Activated T-helper 17 cell treated with anti-CD3 and anti-CD28 coated beads, Interleukin-2, amount 50 U/mL, for 72 hours (primary cell): Measurements from ENCODE around the gene GNG3. TPM values are rescaled to one million over a fixed set of nuclear protein-coding genes. Genes with fewer than 3 reads are reported as not detected.

Experiments
- ATAC-seq: fragments of 150-1000 bp; cut with Tn5 transposase; replicated peaks from 2 replicates; pipeline ENCODE4 v1.10.0; 2021; ENCODE audit warnings: mild to moderate bottlenecking, moderate library complexity
- H3K27ac Mint-ChIP-seq: one replicate; pipeline ENCODE4 v1.8.0; 2022; ENCODE audit warnings: mixed read lengths
- H3K27me3 Mint-ChIP-seq: one replicate; pipeline ENCODE4 v1.8.0; 2022; ENCODE audit warnings: mixed read lengths
- H3K36me3 Mint-ChIP-seq: one replicate; pipeline ENCODE4 v1.8.0; 2022; ENCODE audit warnings: low read depth, mild to moderate bottlenecking, mixed read lengths
- H3K4me1 Mint-ChIP-seq: one replicate; pipeline ENCODE4 v1.8.0; 2022; ENCODE audit warnings: mixed read lengths
- H3K4me3 Mint-ChIP-seq: one replicate; pipeline ENCODE4 v1.8.0; 2022; ENCODE audit warnings: mild to moderate bottlenecking, mixed read lengths
- H3K9me3 Mint-ChIP-seq: one replicate; pipeline ENCODE4 v1.8.0; 2022; ENCODE audit warnings: mixed read lengths
- total RNA-seq, 2 donors: library from RNA; stranded (reverse); gene quantifications; one replicate each; pipeline ENCODE4 v1.2.3, GENCODE V29; 2022

The GNG3 gene
- total RNA-seq, 2 donors from 2014 or later = not detected

DNA sequence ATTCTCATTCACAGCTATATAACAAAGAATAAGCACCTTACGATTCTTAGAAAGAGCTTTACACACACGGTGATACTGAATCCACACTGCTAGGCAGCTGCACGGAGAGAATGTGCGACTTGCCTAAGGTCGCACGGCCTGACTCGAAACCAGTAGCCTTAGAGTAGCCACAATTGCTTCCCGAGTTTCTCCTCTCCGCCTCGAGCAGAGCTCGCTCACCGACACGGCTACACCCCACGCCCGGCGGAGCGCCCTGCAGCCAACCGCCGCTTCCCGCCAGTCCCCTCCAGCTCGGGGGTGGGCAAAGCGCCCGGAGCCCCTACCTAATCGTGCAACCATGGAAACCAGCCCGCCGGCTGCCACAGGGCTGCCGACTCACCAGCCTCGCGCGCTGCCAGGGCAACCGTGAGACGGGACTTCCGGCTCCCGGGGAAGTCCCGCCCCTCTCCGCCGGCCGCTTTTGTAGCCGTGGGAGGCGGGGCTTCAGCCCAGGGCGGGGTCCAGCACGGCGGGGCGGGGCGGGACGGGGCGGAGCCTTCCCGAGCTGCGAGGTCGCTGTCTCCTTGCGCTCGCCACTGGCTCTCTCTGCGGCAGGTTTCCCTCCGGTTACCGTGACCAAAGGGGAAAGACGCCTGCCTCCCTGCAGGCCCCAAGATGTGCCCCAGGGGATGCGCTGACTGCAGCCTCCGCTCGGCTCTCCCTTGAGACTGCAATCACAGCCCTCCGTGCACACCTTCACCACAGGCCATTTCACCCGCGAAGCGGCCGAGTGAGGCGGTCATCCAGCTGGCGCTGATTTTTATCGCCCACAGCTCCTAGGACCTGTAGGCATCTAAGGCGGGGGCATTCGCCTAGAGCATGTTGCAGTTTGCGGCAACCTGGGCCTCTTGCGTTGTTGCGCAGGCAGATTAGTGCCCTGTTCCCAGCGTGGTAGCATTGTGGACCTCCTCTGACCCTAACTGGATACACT, 1.3 kb upstream of the GNG3 start:
- Mint-ChIP-seq H3K27ac (peak overlapping the region; percentile 46), H3K27me3 (no peaks in the 10 kb centered on the region), H3K4me1 (peaks cover 30% of the 10 kb centered on the region), H3K9me3 (no peaks in the 10 kb centered on the region), H3K4me3 (peak overlapping the region; percentile 80), H3K36me3 (peaks cover 51% of the 10 kb centered on the region)
- ATAC-seq = peak; percentile 77

DNA sequence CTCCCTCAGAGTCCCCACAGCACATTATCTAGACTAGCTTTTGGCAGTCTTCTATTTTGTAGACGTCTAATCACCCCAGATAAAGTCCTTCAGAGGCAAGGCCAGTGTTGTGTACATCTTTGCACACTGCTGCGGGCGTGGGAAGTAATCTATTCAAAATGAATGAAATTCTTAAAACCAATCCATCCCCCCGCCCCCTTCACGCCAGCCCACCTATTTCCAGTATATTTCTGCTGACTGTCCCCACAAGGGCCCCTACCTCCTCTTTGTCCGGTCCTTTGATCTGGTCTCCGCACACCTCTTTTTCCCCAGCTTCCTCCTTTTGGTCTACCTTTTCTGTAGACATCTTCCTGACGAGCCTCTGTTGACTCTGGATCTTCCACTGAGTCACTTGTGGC, 627 bp upstream of the GNG3 start:
- peak overlapping the region; percentile 80 for H3K4me3 Mint-ChIP-seq
- H3K4me1 Mint-ChIP-seq = peaks cover 30% of the 10 kb centered on the region
- H3K27me3 Mint-ChIP-seq = no peaks in the 10 kb centered on the region
- no peak for ATAC-seq
- peaks cover 51% of the 10 kb centered on the region for H3K36me3 Mint-ChIP-seq
- no peak overlapping the region for H3K27ac Mint-ChIP-seq
- no peaks in the 10 kb centered on the region for H3K9me3 Mint-ChIP-seq

DNA sequence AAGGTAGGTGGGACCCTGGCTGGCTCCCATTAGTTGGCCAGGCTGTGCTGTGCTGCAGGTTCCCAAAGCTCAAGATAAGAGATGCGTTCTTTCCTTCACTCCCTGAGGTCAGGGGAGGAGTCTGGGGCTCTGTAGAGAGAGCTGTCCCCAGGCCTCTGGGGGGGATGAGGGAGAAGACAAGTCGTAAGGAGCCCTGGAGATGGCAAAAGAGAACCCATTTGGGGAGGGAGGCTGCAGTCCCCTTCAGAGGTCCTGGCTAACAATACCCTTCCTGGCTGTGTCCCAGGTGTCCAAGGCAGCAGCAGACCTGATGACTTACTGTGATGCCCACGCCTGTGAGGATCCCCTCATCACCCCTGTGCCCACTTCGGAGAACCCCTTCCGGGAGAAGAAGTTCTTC, 916 bp downstream of the GNG3 start:
- H3K27ac Mint-ChIP-seq = peak overlapping the region; percentile 97
- no peak for ATAC-seq
- peak overlapping the region; percentile 97 for H3K4me3 Mint-ChIP-seq
- peaks cover 57% of the 10 kb centered on the region for H3K36me3 Mint-ChIP-seq
- H3K9me3 Mint-ChIP-seq = no peaks in the 10 kb centered on the region
- peaks cover 34% of the 10 kb centered on the region for H3K4me1 Mint-ChIP-seq
- H3K27me3 Mint-ChIP-seq = no peaks in the 10 kb centered on the region

DNA sequence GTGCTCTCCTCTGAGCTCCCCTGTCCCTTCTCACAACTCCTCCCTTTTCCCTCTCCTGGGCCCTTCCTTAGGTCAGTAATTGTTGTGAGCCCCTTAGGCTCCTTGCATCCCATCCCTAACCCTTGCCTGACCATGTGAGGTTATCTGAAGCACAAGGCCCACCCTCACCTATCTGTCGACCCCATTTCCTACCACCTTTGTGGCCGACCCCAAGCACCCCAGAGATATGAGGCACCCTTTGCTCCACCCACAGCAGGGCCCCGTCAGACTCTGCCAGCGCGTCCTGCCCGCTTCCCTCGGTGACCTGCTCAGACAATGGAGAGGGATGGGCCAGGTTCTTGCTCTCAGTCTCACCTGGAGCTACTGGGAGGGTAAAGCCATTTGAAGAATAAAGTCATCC, 1.3 kb downstream of the GNG3 start:
- Mint-ChIP-seq H3K4me3 (peak overlapping the region; percentile 97), H3K27me3 (no peaks in the 10 kb centered on the region), H3K4me1 (peaks cover 38% of the 10 kb centered on the region), H3K36me3 (peaks cover 59% of the 10 kb centered on the region), H3K27ac (peak overlapping the region; percentile 97), H3K9me3 (no peaks in the 10 kb centered on the region)
- peak; percentile 39 for ATAC-seq

DNA sequence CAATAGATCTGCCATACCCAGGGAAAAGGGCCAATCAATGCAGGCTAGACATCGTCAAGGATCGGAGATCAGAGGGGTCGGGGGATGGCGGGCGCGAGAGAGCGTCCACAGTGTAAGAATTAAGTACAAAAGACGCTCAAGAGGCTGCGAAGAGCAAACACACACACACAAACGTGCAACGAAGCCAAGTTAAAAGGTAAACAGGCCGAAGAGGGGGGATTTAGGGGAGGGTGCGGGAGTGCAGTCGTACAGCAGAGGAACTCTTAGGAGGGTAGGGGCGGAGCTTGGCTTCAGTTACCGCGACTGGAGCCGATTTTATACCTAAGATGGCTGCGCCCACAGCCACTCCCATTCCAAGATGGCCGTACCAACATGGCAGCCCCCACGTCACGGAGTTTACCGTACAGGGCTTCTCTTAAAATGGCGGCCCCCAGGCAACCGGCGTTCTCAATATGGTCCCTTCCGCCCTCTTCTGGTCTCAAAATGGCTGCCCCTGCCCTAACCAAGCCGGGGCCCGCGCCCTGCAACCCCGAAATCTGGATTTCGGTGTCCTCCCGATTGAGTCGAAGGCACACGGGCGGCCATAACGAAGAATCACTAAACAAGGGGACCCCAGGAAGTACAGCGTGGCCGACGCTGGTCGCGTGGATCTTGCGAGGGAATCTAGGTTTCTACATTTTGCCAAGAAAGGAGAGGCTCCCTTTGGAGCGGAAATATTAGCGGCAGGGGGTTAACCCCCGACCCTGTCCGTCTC, 1.9 kb downstream of the GNG3 start:
- Mint-ChIP-seq H3K9me3 (no peaks in the 10 kb centered on the region), H3K27ac (peak overlapping the region; percentile 97), H3K4me3 (peak overlapping the region; percentile 97), H3K36me3 (peaks cover 63% of the 10 kb centered on the region), H3K4me1 (peaks cover 44% of the 10 kb centered on the region), H3K27me3 (no peaks in the 10 kb centered on the region)
- ATAC-seq = peak; percentile 85

DNA sequence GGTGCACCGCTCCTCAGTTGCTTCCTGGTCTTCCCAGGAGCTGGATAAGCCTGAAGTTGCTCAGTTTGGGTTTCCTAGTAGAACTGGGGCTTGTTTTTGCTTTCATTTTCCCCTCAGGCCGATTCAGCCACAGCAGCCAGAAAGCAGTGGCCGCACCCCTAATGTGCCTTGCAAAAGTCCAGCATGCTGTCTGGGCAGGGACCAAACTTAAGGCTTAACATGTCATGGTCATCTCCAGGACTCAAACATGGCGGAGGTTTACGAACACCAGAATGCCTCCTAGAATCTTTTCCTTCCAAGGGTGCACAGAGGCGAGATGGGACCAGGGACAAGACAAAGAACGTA, 2.5 kb downstream of the GNG3 start:
- H3K27me3 Mint-ChIP-seq = no peaks in the 10 kb centered on the region
- peaks cover 69% of the 10 kb centered on the region for H3K36me3 Mint-ChIP-seq
- no peaks in the 10 kb centered on the region for H3K9me3 Mint-ChIP-seq
- ATAC-seq = no peak
- peaks cover 49% of the 10 kb centered on the region for H3K4me1 Mint-ChIP-seq
- peak overlapping the region; percentile 97 for H3K27ac Mint-ChIP-seq
- peak overlapping the region; percentile 97 for H3K4me3 Mint-ChIP-seq

DNA sequence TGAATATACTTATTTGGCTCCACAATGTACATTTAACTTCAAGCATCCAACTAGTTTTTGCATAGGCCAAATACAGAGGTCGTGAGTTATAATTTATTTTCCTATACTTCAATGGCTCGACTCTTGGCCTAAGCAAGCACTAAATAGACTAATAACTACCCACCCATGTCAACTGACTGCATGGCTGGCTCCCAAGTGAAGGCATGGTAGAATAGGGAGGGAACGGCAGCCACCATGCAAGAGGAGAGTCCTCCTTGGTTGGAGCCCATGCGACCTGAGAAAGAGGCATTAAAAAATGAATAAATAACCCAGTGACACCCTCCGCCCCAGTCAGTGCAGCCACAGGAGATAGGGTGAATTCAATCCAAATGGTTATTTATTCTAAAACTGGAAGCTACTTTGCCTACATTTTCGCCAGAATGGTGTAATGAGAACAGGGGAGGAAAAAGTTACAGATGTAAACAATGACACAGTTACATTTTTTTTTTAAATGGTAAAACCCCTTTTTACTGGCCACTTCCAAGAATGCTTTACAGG, 4.9 kb downstream of the GNG3 start:
- Mint-ChIP-seq H3K36me3 (peaks cover 92% of the 10 kb centered on the region), H3K27me3 (no peaks in the 10 kb centered on the region), H3K27ac (peak overlapping the region; percentile 72), H3K4me3 (peak overlapping the region; percentile 59), H3K9me3 (no peaks in the 10 kb centered on the region), H3K4me1 (peaks cover 40% of the 10 kb centered on the region)
- ATAC-seq = no peak

DNA sequence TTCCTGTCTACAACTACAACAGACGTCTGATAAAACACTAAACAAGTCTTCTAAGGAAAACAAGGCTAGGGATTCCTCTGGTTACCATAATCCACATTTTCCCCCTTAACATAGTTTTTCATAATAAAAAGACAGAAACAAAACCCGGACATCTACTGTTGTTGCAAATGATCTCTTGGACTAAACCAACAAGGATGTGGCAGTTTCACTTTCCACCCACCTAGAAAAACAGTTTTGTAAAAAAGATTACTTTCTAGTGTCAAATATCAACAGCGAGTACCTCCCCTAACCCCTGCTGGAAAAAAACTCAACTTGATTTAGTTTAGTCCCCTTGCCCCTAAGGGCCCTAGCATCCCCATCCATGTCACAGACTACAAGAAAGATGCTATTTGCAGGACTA, 5.4 kb downstream of the GNG3 start:
- Mint-ChIP-seq H3K27ac (peak overlapping the region; percentile 72), H3K9me3 (no peaks in the 10 kb centered on the region), H3K27me3 (no peaks in the 10 kb centered on the region), H3K4me3 (peak overlapping the region; percentile 59), H3K4me1 (peaks cover 42% of the 10 kb centered on the region), H3K36me3 (peaks cover 95% of the 10 kb centered on the region)
- ATAC-seq = no peak

DNA sequence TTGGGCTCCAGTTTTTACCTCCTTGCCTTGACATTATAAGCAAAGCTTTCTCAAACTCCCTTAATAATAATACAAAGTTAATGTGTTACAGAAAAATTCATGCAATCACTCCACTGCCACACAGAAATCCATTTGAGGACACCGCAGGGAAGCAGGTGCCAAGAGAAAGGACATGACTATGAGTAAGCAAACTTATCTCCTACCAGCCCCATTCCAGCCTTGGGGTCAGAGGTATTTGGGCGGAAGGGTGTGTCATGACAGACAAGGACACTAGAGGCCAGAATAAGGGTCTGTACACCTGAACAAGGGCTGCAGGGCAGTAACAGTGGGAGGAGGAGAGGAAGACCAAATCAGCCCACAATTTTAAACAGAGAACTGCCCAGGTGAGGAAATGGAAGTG, 5.9 kb downstream of the GNG3 start:
- Mint-ChIP-seq H3K36me3 (peaks cover 97% of the 10 kb centered on the region), H3K9me3 (no peaks in the 10 kb centered on the region), H3K4me3 (peak overlapping the region; percentile 59)

DNA sequence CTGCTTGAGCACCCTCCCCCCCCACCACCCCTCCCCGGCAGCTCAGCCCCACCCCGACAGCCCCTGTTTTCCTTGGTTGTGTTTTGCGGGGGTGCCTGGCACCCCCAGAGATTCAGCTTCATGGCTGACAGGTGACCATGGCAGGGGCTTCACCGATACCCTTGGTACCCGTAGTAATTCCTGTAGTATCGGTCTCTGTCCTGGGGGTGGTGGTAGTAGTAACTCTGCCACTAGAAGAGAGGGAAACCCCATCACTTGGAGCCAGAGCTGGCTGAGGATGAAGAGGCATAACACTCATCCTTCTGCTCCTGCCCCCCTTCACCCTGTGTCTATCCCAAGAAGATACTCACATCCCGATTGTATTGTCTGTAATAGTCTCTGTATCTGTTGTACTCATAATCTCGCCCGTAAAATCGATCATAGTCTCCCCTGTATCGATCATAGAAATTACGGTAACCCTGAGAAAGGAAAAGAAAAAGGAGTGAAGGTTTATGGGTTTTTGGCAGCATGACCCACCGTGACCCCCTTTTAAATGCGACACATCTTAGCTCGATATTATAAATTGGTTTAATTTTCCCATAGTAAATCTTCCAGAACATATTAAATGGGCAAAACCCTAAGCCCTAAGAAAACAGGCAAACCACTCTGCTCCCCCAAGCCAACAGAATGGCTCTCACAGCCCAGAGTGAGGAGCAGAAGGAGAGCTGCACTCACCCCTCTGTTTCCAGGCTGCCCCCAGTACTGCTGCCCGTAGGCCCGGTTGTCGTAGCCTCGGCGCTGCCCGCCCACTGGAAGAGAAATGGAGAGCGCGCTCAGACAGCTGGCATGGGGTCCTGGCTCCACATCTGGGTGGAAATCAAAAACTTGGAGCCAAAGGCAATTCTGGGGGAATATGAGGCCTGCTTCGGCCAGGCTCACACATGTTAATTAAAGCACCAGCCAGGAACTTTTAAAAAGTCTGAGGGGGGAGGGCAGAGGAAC, 8.0 kb downstream of the GNG3 start:
- Mint-ChIP-seq H3K4me1 (peaks cover 50% of the 10 kb centered on the region), H3K4me3 (no peak overlapping the region), H3K27ac (peak overlapping the region; percentile 72), H3K9me3 (no peaks in the 10 kb centered on the region), H3K27me3 (no peaks in the 10 kb centered on the region), H3K36me3 (peaks cover 100% of the 10 kb centered on the region)
- no peak for ATAC-seq

More for the DNA sequence above, 5.9 kb downstream of the GNG3 start:
- ATAC-seq = no peak
- no peaks in the 10 kb centered on the region for H3K27me3 Mint-ChIP-seq
- H3K27ac Mint-ChIP-seq = peak overlapping the region; percentile 72
- H3K4me1 Mint-ChIP-seq = peaks cover 46% of the 10 kb centered on the region

DNA sequence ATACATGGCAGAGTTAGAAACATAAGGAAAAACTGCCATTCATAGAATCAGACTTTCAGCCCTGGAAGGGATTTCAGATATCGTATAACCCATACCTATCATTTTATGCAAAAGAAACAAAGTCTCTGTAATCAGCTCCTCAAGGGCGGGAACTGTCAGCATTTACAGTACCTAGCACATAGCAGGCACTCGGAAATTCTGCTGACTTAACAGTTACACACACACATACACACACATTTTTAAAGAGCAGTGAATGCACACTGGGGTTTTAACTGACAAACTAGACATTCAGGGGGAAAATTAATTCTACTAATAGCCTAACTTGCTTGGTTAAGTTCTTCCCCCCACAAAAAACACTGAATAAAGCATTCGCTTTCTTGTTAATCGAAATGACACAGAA, 8.7 kb downstream of the GNG3 start:
- no peak for ATAC-seq
- no peak overlapping the region for H3K4me3 Mint-ChIP-seq
- H3K27me3 Mint-ChIP-seq = no peaks in the 10 kb centered on the region
- no peaks in the 10 kb centered on the region for H3K9me3 Mint-ChIP-seq
- H3K36me3 Mint-ChIP-seq = peaks cover 100% of the 10 kb centered on the region
- H3K4me1 Mint-ChIP-seq = peaks cover 50% of the 10 kb centered on the region
- H3K27ac Mint-ChIP-seq = peak overlapping the region; percentile 72

DNA sequence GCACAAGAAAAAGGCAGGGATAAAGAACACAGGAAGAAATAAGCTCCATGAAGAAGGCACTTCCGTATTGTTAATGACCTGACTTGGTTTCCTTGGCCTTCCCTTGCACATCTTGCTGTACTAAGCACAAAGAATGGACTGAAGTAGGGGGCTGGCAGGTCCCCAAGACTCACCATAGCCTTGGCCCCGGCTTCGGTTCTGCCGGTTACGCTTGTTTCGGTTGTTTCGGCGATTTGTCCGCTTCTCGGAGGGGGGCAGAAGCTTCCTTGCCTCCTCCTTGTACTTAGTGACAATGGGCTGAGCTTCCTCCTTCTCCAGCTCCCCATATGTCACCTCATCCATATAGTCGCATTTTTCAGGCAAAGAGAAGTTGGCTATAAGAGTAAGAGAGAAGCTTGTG, 9.3 kb downstream of the GNG3 start:
- peak overlapping the region; percentile 46 for H3K27ac Mint-ChIP-seq
- no peak for ATAC-seq
- H3K4me1 Mint-ChIP-seq = peaks cover 50% of the 10 kb centered on the region
- H3K27me3 Mint-ChIP-seq = no peaks in the 10 kb centered on the region
- no peak overlapping the region for H3K4me3 Mint-ChIP-seq
- H3K9me3 Mint-ChIP-seq = no peaks in the 10 kb centered on the region
- H3K36me3 Mint-ChIP-seq = peaks cover 100% of the 10 kb centered on the region

DNA sequence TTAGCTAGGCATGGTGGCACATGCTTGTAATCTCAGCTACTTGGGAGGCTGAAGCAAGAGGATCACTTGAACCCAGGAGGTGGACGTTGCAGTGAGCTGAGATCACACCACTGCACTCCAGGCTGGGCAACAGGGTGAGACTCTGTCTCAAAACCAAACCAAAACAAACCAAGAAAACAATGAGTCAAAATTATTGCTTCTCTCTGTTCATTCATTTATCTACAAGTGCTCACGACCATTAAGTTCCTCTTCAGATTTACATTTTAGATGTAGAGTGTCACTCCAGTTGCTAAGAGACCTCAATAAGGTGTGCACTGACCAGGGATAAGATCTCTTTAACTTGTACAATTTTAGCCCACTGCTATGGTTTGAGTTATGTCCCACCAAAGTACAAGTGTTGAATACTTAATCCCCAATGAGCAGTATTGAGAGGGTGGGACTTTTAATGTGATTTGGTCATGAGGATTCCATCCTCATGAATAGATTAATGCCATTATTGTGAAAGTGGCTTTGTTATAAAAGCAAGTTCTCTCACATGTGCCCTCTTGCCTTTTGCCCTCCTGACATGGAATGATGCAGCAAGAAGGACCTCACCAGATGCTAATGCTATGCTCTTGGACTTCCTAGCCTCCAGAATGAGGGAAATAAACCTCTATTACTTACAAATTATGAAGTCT, 12.0 kb downstream of the GNG3 start:
- no peaks in the 10 kb centered on the region for H3K27me3 Mint-ChIP-seq
- peak overlapping the region; percentile 26 for H3K27ac Mint-ChIP-seq
- peaks cover 48% of the 10 kb centered on the region for H3K4me1 Mint-ChIP-seq

More for the DNA sequence above, 12.0 kb downstream of the GNG3 start:
- ATAC-seq = peak; percentile 75
- Mint-ChIP-seq H3K4me3 (no peak overlapping the region), H3K36me3 (peaks cover 100% of the 10 kb centered on the region), H3K9me3 (no peaks in the 10 kb centered on the region)
